Erythroblast (primary cell): ENCODE measurements around the gene KLF14.

Experiments
- GATA1 ChIP-seq: IDR thresholded peaks from 2 replicates; pipeline ENCODE4 v1.6.1; 2011; ENCODE audit warnings: low read depth, mild to moderate bottlenecking, control low read depth, low read length, moderate library complexity
- POLR2A ChIP-seq: IDR thresholded peaks from 2 replicates; pipeline ENCODE4 v1.6.1; 2011; ENCODE audit warnings: mild to moderate bottlenecking, low read length

DNA sequence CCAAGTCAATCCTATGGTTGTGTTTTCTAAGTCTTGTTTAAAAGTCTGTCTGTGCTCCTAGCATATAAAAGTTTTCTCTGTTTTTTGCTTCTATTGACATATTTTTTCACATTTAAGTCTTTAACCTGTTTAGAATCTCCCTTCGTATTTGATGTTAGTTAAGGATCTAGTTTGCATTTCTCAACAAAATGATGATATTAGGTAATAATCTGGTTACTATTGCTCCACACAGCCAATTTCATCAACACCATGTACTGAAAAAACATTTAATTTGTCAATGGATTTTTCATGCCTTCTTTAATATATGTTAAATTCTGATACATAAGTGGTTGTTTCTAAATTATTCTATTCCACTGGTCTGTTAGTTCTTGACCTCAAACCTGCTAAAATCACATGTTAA lies 30.2 kb downstream of the KLF14 start:
- TF ChIP-seq POLR2A = no peak
- no peak for TF ChIP-seq GATA1
